Glomerular visceral epithelial cell (primary cell): ENCODE measurements around the gene INSYN1.

ENCODE experiments used
- DNase-seq: peaks from one replicate; pipeline ENCODE4 v3.0.0-alpha.2; 2016; ENCODE audit errors: extremely low spot score

The INSYN1 gene

GRCh38 chr15:73777741-73778140, 24.6 kb upstream of the INSYN1 start:
- DNase-seq: no peak

GRCh38 chr15:73773428-73773827, 20.3 kb upstream of the INSYN1 start:
- DNase-seq: no peak

- no peak for DNase-seq
Measured at GRCh38 chr15:73771385-73772045, 18.4 kb upstream of the INSYN1 start.

- no peak for DNase-seq
Measured at GRCh38 chr15:73770050-73770449, 16.9 kb upstream of the INSYN1 start.

- no peak for DNase-seq
Measured at GRCh38 chr15:73767806-73768501, 14.8 kb upstream of the INSYN1 start.

- no peak for DNase-seq
Measured at GRCh38 chr15:73766598-73766997, 13.4 kb upstream of the INSYN1 start.

- DNase-seq: no peak
Measured at GRCh38 chr15:73765778-73766177, 12.6 kb upstream of the INSYN1 start.

- DNase-seq: no peak
Measured at GRCh38 chr15:73763931-73764330, 10.8 kb upstream of the INSYN1 start.

GRCh38 chr15:73760330-73761329, 7.5 kb upstream of the INSYN1 start:
- DNase-seq: no peak

GRCh38 chr15:73758461-73758860, 5.3 kb upstream of the INSYN1 start:
- DNase-seq: no peak

GRCh38 chr15:73757571-73757970, 4.4 kb upstream of the INSYN1 start:
- DNase-seq: no peak

- no peak for DNase-seq
Measured at GRCh38 chr15:73756947-73757513, 3.9 kb upstream of the INSYN1 start.

- DNase-seq: no peak
Measured at GRCh38 chr15:73756390-73756789, 3.2 kb upstream of the INSYN1 start.

- no peak for DNase-seq
Measured at GRCh38 chr15:73755946-73756345, 2.8 kb upstream of the INSYN1 start.

GRCh38 chr15:73755481-73755880, 2.3 kb upstream of the INSYN1 start:
- no peak for DNase-seq

- DNase-seq: no peak
Measured at GRCh38 chr15:73754461-73754860, 1.3 kb upstream of the INSYN1 start.

GRCh38 chr15:73752806-73753193, 351 bp downstream of the INSYN1 start:
- DNase-seq: peak; percentile 4

- no peak for DNase-seq
Measured at GRCh38 chr15:73751899-73752805, 999 bp downstream of the INSYN1 start.

GRCh38 chr15:73751511-73751898, 1.6 kb downstream of the INSYN1 start:
- no peak for DNase-seq

- no peak for DNase-seq
Measured at GRCh38 chr15:73750951-73751350, 2.2 kb downstream of the INSYN1 start.

- no peak for DNase-seq
Measured at GRCh38 chr15:73750438-73750837, 2.7 kb downstream of the INSYN1 start.
